Keratinocyte (primary cell): ENCODE results near the gene CSNK1A1.

ENCODE experiments used
- EZH2 ChIP-seq: IDR thresholded peaks from one replicate; pipeline ENCODE4 v1.6.1; 2012; ENCODE audit warnings: inconsistent platforms, mild to moderate bottlenecking, low read length, moderate library complexity
- TF ChIP-seq, protein P1 (sequence below), 3 experiments: IDR thresholded peaks in 1 of 3; conservative IDR thresholded peaks in 1 of 3; optimal IDR thresholded peaks in 1 of 3; 2 replicates in 2 of 3; 3 replicates in 1 of 3; pipeline versions ENCODE3 to v1.5.1; 2011; ENCODE audit warnings: low read length in 3 of 3, mild to moderate bottlenecking in 3 of 3, moderate library complexity in 2 of 3, control low read depth in 1 of 3, inconsistent platforms in 1 of 3; ENCODE audit not compliant: insufficient read depth in 2 of 3; ENCODE audit errors: extremely low read depth in 1 of 3

DNA sequence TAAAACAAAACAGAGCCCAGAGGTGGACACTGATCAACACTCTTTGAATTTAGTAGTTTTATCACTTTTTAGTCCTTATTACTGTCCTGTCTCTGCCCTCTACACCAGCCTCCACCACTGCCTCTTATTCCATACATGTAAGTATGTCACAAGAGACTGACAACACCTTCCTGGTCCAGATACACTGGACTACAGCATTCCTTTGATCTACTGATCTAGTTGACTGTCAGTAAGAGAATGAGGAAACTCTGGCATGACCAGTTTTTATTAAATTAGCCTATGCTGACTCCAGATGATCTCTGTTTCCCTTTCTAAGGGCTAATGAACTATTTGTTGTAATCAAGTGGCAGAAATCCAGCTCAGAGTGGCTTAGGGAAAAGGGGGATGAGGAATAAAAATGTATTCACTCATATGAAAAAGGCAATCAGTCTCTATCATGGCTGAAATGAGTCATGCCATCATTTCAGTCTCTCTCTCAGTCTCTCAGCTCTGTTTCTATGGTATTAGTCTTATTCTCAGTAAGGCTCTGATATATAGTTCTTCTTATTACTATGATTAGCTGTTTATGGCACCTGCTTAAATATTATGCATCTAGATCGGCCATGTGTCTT is 35.6 kb upstream of the CSNK1A1 start:
- TF ChIP-seq, protein P1, sequence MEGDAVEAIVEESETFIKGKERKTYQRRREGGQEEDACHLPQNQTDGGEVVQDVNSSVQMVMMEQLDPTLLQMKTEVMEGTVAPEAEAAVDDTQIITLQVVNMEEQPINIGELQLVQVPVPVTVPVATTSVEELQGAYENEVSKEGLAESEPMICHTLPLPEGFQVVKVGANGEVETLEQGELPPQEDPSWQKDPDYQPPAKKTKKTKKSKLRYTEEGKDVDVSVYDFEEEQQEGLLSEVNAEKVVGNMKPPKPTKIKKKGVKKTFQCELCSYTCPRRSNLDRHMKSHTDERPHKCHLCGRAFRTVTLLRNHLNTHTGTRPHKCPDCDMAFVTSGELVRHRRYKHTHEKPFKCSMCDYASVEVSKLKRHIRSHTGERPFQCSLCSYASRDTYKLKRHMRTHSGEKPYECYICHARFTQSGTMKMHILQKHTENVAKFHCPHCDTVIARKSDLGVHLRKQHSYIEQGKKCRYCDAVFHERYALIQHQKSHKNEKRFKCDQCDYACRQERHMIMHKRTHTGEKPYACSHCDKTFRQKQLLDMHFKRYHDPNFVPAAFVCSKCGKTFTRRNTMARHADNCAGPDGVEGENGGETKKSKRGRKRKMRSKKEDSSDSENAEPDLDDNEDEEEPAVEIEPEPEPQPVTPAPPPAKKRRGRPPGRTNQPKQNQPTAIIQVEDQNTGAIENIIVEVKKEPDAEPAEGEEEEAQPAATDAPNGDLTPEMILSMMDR (optimal IDR thresholded peaks at IDR 0.05 in 1 of 3, IDR thresholded peaks at IDR 0.05 in 1 of 3, conservative IDR thresholded peaks at IDR 0.05 in 1 of 3; ENCODE audit: extremely low read depth in 1 of 3, insufficient read depth in 2 of 3, low read length in 3 of 3) = no peak
- TF ChIP-seq EZH2 = no peak
